Uterus (tissue), 2 donors: ENCODE results near the gene IQGAP2.

Source experiments
- POLR2A ChIP-seq, 2 donors: fragments of 450-650 bp; IDR thresholded peaks; one replicate each; pipeline ENCODE4 v1.6.1; 2016; ENCODE audit warnings: antibody characterized with exemption in 2 of 2, mild to moderate bottlenecking in 1 of 2, moderate library complexity in 1 of 2
- TF ChIP-seq, protein P1 (sequence below), 4 experiments: fragments of 200-600 bp in 2 of 4; fragments of 450-650 bp in 2 of 4; sonication (generic) in 2 of 4; IDR thresholded peaks; one replicate each; pipeline ENCODE4 v1.5.1; 2016 to 2019; ENCODE audit warnings: antibody characterized with exemption in 4 of 4, mild to moderate bottlenecking in 2 of 4, moderate library complexity in 1 of 4

DNA sequence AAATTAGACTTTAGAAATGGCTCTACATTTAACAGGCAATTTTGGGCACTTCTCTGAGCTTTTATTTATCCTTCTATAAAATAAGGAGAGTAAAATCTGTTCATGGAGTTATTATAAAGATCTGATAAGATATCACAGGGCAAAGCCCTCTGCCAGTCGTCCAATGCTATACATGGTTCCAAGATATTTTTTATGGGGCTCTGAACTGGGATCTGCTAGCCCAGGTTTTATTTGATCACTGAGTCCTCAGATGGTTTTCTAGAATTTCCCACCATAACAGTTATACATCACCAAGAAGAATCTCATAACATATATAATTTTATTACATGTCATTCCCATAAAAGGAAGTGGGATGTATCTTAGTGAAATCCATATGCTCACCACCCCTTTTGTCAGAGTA lies 23.2 kb upstream of the IQGAP2 start:
- TF ChIP-seq POLR2A (IDR thresholded peaks at IDR 0.05) = no peak
- TF ChIP-seq, protein P1, sequence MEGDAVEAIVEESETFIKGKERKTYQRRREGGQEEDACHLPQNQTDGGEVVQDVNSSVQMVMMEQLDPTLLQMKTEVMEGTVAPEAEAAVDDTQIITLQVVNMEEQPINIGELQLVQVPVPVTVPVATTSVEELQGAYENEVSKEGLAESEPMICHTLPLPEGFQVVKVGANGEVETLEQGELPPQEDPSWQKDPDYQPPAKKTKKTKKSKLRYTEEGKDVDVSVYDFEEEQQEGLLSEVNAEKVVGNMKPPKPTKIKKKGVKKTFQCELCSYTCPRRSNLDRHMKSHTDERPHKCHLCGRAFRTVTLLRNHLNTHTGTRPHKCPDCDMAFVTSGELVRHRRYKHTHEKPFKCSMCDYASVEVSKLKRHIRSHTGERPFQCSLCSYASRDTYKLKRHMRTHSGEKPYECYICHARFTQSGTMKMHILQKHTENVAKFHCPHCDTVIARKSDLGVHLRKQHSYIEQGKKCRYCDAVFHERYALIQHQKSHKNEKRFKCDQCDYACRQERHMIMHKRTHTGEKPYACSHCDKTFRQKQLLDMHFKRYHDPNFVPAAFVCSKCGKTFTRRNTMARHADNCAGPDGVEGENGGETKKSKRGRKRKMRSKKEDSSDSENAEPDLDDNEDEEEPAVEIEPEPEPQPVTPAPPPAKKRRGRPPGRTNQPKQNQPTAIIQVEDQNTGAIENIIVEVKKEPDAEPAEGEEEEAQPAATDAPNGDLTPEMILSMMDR (IDR thresholded peaks at IDR 0.05) = no peak
